PC-9 (cell line): ENCODE data around the gene CHFR.

Experiments
- EZH2 ChIP-seq: fragments of 200-600 bp; sonication (generic); IDR thresholded peaks from 2 replicates; pipeline ENCODE4 v1.8.0; 2017; ENCODE audit warnings: antibody characterized with exemption, low read depth
- TF ChIP-seq, protein P1 (sequence below): fragments of 200-600 bp; sonication (generic); conservative IDR thresholded peaks from 2 replicates; pipeline ENCODE4 v1.6.1; 2017; ENCODE audit warnings: mixed run types, antibody characterized with exemption, mild to moderate bottlenecking, moderate library complexity

DNA sequence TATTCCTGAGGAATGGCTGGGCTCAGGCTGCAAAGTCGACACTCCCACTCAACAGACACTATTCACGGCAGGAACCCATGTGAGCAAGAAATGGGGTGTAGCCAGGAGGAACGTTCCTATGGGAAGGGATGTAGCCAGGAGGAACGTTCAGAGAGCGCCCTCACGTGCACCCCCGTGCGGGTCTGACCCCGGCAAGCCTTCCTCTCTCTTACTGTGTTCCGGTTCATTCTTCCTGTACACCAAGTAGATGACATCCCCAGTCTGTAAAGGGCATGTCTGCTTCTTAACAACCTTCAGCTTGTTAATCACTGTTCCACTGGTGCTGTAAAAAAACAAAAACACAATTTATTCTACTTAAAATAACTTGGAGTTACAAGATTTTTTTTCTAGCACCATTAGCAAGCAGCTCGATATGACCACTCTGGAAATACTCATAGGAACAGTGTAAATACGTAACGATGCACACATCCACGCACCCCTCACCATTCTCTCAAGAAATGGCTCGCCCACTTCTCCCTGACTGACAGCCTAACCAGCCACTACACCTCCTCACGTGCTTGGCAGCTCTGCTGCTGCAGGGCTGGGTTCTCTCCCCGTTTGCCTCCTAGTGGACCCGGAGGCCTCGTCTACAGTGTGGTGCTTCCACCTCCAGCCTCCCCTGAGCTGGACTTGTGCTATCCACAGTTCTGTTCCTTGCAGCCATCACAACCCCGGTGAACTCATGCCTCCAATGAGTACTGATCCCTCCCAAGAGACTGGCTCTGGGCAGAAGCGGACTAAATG lies 15.1 kb downstream of the CHFR start:
- TF ChIP-seq, protein P1, sequence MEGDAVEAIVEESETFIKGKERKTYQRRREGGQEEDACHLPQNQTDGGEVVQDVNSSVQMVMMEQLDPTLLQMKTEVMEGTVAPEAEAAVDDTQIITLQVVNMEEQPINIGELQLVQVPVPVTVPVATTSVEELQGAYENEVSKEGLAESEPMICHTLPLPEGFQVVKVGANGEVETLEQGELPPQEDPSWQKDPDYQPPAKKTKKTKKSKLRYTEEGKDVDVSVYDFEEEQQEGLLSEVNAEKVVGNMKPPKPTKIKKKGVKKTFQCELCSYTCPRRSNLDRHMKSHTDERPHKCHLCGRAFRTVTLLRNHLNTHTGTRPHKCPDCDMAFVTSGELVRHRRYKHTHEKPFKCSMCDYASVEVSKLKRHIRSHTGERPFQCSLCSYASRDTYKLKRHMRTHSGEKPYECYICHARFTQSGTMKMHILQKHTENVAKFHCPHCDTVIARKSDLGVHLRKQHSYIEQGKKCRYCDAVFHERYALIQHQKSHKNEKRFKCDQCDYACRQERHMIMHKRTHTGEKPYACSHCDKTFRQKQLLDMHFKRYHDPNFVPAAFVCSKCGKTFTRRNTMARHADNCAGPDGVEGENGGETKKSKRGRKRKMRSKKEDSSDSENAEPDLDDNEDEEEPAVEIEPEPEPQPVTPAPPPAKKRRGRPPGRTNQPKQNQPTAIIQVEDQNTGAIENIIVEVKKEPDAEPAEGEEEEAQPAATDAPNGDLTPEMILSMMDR, result no peak
- no peak for TF ChIP-seq EZH2
